Inflammatory macrophage (primary cell): ENCODE results near the gene PRSS1.
"Not testable (repeated sequence)": the region's sequence is repeated elsewhere in the genome, so short reads cannot be mapped to it uniquely, and the experiment has no call there.

Experiments
- DNase-seq, 2 donors: peaks; one replicate each; pipeline ENCODE4 v3.0.0-alpha.2; 2020 to 2022
- total RNA-seq, 18 experiments: gene quantifications; one replicate each; lab custom pipeline; 2026; ENCODE audit warnings: mixed read lengths in 6 of 18, inconsistent platforms in 2 of 18; lab: John Stamatoyannopoulos, UW

PRSS1 gene
- total RNA-seq: 0 to 0.11 (median 0) reads per million in 18 experiments

DNA sequence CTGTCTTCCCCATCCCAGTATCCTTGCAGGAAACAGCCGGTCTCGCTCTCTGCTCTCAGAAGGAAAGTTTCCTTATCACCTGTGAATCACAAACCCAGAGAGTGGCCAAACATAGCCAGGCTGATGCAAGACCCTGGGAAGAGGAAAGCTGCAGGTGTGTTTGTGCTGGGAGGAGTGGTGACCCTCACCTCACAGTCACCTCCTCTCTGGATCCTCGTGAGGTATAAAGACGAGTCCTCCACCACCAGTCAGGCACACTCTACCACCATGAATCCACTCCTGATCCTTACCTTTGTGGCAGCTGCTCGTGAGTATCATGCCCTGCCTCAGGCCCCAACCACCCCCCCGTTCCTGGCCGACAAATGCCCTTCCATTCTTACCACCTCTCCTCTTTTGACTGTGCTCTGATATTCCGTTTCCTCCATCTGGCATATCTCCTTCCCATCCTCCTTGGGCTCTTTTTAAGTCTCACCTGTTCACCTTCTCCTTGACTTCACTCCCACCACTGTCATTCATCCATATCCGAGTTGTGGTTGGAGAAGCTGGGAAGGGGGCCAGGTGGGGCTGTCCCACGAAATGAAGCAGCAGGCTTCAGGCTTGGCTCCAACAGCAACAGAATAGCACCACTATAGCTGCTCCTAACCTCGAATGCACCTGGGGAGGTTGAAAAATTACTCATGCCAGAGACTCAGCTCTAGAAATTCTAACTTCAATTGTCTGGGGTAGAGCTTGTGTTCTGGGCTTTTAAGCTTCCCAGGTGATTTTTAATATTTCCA is at the start of gene PRSS1:
PRSS1 (plus strand) TSS at position 255 of the 776 bp plus-strand sequence; CDS start at position 268, 13 bp downstream.
- DNase-seq: no peak

DNA sequence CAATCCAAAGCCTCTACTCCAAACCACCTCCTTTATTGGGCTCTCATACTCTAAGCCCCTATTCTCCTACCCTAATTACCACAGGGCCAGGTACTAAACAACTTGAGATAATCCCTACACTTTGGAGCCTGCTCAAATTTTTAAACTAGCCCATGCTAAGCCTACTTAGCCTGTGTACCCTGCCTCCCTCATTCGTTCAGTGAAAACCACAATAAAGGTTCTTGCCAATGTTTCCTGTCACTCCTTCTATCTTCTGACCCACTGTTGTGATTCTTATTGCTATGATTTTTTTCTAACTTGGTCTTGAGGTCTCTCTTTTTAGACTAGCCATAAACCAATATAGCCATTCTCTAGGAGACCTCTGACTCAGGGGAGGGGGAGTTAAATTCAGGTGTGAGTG is 48.3 kb upstream of the PRSS1 start:
- DNase-seq: not testable (repeated sequence)

DNA sequence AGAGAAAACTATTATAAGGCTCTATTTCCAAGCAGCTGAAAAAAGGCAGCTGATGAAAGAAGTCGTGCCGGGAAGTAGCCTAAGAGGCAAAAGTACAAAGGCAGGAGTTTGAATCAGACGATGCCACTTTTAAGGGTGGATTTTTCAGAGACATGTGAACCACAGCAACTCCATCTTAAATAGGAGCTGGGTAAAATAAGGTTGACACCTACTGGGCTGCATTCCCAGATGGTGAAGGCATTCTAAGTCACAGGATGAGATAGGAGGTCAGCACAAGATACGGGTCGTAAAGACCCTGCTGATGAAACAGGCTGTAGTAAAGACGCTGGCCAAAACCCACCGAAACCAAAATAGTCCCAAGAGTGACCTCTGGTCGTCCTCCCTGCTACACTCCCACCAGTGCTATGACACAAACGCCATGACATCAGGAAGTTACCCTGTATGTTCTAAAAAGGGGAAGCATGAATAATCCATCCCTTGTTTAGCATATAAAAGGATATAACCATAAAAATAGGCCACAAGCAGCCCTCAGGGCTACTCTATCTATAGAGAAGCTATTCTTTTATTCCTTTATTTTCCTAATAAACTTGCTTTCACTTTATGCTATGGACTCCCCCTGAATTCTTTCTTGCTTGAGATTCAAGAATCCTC is 45.5 kb upstream of the PRSS1 start:
- peak; percentile 83 to 84 for DNase-seq

DNA sequence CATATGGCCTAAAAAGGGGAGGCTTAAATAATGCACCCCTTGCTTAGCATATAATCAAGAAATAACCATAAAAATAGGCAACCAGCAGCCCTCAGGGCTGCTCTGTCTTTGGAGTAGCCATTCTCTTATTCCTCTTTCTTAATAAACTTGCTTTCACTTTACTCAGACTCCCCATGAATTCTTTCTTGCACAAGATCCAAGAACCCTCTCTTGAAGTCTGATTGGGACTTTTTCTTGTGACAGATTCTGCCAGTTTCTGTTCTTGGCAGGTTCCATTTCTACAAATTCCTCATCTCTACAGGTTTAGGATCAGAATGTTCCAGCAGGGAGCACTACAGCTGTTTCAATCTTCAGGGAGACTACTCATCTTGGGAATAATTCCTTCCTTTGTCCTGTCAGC is 40.5 kb upstream of the PRSS1 start:
- peak; percentile 6 to 39 for DNase-seq

DNA sequence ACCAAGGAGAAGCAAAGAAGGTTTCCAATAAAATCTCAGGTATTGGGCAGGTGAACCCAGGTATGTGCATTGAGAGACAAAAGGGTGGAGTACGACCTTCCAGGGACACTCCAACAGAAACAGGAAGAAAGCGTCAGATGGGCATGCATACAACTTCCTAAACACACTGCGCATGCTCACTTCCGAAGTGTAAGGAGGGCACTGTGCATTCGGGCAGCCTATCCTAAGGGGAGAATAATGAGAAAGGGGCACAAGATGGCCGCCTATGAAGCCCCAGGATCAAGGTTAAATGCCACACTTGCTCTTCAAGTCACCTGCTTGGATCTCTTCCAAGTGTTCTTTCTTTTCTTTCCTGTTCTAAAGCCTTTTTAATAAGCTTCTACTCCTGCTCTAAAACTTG is 39.4 kb upstream of the PRSS1 start:
- DNase-seq: peak; percentile 25 to 39

DNA sequence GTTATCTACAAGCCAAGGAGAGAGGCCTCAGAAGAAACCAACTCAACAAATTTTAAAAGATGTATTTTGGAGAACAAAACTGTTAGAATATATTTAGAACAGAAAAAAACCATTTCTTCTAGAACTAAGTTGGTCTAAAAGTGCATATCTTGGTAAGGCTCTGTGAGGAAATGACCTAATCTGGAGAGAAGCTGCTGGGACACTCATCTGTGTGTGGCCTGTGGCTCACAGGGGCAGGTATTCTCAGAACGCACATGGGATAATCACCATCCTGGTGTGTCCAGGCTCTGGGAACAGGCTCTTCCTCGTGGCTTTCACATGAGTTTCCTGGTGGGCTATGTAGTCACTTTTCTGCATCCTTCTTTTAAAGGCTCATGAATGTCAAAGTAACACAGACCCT is 38.1 kb upstream of the PRSS1 start:
- no peak for DNase-seq

DNA sequence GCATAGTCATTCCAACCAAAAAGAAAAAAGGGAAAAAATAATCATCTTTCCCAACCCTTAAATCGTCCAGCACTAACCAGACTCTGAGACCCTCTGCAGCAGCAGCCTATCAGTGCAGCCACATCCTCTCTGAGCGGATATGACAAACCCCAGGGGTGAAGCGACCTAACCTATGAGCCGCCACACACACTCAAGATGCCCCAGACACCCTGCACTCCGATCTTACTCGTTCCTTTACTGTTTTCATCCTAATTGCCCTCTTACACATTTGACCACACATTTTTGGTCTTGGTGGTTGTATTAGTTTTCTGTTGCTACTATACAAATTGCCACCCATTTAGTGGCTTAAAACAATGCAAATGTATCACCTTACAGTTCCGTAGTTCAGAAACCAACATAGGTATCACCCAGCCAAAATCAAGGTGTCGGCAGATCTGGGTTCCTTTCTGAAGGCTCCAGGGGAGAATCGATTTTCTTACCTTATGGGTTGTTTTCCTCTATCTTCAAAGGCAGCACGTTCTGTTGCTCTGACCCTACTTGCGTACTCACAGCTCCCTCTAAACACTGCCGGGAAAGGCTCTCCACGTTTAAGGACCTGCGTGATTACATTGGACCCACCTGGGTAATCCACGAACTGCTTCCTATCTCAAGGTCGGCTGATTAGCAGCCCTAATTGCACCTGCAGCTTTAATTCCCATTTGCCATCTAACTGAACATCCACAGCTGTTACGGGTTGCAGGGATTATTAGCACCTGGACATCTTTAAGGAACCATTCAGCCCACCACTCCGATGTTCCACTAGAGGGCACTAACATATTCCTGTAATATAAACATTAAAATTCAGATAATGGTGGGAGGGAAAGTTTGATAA is 37.3 kb upstream of the PRSS1 start:
- peak; percentile 22 to 27 for DNase-seq

DNA sequence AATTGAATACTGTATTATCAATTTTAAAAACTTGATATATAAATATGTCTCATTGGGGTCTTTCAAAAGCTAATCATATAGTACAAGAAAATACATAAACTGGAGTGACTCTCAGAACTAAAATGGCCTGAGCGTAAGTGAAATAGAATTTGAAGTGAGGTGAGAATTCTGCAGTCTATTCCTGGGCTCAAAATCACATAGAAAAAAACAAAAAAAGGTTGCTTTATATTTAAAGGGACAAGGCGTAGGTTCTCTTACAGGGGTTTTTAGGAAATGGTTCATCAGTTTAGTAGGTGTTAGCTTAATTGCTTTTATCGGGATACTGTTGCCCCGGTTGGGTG is 36.7 kb upstream of the PRSS1 start:
- DNase-seq: no peak

DNA sequence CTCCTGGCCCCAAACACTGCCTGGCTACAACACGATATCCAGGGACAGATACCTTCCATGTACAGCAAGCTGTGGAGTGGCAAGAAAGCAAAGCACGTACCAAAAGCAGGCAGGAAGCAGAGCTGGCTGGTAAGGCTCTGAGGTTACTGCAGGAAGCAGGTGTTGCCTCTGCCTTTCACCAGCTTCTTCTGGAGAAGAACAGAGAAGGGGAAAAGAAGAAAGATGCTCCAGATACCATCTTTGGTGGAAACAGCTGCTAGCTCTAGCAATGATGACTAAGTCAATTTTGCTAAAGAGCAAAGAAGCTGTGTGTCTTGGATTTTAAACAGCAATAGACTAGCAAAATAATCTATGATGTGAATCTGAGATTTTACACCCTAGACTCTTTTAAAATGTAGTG is 34.9 kb upstream of the PRSS1 start:
- no peak for DNase-seq

DNA sequence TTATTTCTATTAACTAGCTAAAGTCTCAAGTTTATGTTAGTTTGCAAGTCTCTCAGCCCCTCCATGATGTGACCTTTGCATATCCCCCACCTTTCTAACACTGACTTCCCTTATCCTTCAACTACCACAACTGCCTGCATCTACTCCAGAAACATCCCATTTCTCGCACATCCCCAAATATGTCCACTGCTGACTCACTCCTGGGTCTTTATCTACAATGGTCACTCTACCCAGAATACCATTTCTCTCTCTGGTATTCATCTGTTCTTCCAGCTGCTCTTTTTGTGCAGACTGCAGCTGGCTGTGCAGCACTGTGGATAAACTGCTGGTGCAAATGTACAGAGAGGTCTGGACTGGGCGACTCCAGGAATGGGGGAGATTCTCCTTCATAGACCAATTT is 32.7 kb upstream of the PRSS1 start:
- no peak for DNase-seq

DNA sequence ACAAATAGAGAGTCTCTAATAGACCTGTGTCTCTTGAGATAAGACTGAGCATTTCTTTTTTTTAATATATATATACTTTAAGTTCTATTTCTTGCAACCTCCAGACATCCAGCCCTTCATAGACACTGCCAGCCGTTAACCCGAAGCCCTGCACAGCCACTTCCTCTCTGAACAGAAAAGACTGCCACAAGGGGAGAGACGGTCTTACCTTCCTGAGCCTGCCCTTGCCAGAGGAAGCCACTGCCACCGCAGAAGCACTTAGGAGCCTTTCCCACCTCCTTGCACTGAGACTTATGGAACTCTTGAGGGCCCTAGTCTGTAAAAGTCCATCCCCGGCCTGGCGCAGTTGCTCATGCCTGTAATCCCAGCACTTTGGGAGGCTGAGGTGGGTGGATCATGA is 31.8 kb upstream of the PRSS1 start:
- no peak for DNase-seq

DNA sequence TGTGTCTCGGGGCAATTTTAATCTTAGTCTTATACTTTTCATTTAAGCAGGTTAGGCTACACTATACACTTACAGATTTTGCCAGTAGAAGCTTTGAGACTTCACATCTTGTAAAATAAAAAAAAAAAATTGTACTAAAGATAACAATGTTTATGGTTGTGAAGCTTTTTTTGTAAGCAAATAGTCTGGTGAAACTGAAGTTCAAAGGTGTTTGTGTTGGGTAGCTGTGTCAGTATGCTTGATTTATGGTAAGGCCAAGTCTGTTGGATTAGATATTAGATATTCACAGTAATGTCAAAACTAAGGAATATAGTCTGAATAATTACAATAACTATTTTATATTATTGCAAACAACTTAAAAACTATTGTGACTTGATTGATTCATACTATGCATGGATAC is 31.0 kb upstream of the PRSS1 start:
- DNase-seq: no peak

DNA sequence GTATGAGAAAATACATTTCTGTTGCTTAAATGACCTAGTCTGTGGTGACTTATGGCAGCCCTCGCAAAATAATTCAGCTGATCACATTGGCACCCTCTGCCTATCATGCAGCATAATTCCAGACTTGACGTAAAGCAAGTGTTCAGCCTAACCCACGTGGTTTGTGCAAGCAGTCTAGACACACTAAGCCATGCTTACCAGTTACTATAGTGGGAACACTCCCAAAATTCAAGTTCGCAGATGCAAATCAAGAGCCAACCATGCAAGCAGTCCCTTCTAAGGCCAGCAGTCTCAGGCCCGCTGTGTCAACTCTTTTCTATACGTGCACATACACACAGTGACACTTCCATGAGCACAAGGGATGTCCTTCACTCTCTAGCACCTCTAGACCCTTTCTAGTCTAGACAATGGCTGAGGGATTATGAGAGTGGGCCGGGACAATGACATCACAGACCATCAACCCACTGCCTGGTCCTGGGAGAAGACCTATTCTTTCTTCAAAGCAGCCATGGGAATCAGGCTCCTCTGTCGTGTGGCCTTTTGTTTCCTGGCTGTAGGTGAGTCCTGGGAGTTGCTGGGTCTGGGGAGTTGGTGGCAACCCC is 29.0 kb upstream of the PRSS1 start:
- no peak for DNase-seq

DNA sequence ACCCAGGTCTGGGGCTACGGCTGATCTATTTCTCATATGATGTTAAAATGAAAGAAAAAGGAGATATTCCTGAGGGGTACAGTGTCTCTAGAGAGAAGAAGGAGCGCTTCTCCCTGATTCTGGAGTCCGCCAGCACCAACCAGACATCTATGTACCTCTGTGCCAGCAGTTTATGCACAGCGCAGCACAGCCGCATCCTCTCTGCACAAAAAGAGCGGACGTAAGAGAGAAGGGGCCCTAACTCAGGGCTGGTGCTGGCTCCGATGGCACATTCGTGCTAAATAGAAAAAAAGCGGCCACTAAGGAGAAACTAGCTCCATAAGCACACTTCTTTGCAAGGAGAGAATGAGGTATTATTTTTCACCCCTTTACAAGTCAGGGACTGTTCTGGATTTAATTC is 28.3 kb upstream of the PRSS1 start:
- DNase-seq: no peak

DNA sequence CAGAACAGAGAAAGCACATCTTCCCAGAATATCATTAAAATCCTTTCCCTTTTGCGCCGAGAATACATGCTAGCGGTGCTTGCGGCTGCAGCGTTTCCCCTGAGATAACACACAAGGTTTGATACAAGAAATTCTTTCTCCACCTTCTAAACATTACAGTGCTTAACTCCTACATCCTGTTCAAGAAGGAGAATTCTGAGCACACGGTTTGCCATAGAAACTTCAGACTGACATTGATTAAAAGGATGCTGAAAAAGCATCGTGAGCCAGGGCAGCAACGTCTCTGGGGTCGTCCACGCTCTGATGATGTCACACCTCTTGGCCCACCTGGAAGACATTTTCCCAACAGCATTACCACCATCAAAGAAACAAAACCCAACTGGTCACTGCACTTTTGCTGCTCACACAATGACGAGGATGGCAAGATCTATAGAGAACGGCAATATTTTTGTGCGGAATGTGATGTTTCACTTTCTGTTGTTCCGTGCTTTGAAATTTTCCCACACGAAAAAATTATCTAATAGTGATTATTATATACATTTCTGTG is 27.0 kb upstream of the PRSS1 start:
- no peak for DNase-seq

DNA sequence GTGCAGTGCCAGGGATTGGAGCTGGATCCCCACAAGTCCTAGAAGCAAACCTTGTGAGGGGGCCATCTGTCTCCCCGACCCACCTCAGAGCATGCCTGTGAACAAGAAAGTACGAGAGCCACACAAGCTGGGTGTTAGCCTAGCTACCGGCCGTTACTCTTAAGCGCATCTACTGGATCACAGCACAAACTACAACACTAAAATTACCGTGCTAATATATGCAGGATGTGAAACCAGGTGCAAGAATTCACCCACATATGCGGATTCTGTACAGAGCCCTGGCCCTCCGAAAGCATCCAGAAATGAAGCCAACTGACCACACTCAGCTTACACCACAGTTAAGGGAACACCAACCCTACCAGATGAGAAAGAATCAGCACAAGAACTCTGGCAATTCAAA is 16.0 kb upstream of the PRSS1 start:
- no peak for DNase-seq

DNA sequence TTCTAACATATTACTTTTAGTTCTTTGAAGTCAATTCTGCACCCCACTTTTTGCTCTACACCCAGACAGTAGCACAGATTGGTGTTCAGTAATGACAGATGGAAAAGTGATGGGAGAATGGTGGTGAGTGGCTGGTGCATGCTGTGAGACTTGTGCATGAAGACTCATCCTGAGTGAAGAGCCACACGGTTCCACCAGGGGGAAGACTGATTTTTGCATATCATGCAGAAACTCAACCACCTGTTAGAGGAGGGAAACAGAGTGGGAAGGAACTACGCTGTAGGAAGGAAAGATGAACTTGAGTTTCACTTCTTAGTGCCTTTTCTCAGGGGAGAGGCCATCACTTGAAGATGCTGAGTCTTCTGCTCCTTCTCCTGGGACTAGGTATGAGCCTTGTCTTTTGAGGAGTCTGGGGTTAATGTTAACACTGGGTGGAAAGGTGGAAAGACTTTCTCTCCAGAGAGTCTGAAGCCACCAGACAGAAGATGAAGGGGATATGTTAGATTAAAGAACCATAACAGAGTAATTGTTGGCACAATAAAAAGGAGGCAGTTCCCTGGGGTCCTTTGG is 9.3 kb upstream of the PRSS1 start:
- DNase-seq: no peak

DNA sequence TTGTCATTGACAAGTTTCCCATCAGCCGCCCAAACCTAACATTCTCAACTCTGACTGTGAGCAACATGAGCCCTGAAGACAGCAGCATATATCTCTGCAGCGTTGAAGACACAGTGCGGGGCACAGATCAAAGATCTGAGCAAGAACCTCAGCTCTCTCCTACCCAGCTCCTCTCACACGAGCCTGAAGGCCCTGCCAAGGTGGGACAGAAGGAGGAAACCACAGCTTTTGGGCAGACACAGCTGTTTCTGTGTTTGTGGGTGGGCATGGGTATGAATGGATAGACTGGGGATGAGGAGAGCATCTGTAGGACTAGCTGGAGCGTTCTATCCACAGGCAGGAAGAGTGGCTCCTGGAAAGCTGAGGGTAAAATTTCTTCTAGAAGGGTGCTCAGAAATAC is 8.5 kb upstream of the PRSS1 start:
- DNase-seq: no peak

DNA sequence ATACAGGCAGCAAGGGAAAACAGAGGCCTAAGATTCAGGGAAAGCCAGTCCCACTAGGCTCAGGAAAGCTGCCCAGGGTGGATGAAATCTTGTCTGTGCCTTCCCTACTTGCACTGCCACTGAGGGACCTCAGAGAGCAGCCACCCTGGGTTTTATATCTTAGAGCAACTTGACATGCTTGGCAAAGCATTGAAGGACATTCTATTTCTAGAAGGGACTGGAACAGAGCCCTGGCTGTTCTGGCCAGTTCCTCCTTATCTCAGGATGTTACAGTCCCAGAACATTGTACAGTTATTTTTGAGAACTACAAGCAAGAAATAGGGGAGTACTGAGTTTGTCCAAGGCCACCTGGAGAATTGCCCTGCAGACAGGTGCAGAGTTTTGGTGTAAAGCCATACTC is 7.3 kb upstream of the PRSS1 start:
- not testable (repeated sequence) for DNase-seq

DNA sequence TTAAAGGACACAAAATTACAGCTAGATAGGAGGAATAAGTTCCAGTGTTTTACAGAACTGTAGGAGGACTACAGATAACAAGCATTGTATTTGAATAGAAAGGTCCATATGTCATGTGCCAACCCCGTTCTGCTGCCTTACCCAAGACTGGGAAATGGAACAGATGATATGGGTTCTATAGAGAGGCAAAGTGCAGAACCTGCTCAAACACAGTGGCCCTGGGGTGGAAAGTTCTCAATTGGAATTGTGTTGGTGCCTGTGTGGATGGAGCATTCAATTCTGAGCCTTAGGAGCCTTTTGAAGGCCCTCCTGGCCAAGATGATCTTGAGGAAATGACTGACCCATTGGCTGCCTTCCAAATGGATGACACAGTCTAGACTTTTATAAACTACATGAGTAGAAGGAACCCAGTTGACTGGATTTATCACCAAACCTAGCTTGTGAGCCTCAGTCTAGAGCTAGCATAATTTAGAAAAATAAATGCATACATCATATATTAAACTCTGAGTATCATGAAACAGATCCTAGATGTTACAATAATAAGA is 4.1 kb upstream of the PRSS1 start:
- DNase-seq: peak; percentile 18 to 40

DNA sequence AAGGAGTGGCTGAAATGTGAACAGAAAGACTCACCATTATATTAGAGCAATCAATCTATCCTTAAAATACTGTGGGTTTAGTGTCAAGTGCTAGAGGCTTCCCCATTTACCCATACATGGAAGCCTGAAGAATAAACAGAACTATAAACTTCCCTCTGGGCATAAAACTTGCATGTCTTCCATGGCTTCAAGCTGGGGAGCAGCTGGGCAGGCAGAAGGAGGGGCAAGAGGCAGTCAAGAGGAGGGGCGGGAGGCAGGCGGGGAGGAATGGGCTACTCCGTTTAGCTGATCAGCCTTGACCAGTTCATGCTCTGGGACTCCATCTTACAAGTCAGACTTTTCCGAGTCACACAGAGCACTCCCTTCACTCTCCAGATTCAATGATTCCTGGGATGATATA is 3.5 kb upstream of the PRSS1 start:
- DNase-seq: peak; percentile 12 to 18

DNA sequence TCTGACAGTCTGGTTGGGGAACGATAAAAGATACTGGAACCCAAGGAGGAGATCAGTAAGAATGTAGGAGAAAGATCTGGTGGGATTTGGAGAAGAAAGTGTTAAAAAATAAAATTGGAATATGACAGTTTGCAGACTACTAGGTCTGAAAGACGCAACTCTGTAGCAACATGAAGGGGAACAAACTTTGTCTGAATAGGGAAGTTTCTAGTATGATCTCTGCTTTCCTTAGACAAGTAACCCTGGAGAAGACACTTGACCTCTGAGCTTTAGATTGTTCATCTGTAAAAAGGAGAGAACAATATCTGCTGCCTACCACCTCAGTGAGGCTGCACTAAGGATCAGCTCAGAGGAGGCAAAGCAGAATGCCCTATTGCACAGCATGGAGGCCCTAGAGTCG is 3.0 kb upstream of the PRSS1 start:
- peak; percentile 58 to 74 for DNase-seq
